Effector CD4-positive, alpha-beta T cell (primary cell): ENCODE measurements around the gene RAD50.
A peak's percentile ranks its signal among the peaks of the same experiment; 100 is the strongest.
"Not testable (repeated sequence)": the region's sequence is repeated elsewhere in the genome, so short reads cannot be mapped to it uniquely, and the experiment has no call there.

Source experiments
- DNase-seq: peaks from one replicate; pipeline ENCODE4 v3.0.0-alpha.2; 2020
- total RNA-seq: gene quantifications from one replicate; lab custom pipeline; 2026; lab: John Stamatoyannopoulos, UW

Gene RAD50
- total RNA-seq, result 5.4 reads per million, percentile 21 among the genes with 10 or more reads in this experiment

DNA sequence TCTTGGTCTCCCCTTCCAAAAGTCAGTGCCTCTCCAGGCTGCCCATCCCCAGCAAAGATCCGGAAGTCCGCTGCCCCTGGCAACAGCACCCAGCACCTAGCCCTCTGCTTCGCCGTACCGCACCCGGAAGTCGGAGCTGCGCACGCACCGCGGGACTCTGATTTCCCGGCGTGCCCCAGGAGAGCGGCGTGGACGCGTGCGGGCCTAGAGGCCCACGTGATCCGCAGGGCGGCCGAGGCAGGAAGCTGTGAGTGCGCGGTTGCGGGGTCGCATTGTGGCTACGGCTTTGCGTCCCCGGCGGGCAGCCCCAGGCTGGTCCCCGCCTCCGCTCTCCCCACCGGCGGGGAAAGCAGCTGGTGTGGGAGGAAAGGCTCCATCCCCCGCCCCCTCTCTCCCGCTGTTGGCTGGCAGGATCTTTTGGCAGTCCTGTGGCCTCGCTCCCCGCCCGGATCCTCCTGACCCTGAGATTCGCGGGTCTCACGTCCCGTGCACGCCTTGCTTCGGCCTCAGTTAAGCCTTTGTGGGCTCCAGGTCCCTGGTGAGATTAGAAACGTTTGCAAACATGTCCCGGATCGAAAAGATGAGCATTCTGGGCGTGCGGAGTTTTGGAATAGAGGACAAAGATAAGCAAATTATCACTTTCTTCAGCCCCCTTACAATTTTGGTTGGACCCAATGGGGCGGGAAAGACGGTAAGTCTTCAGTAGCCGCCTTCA is at the start of gene RAD50:
TSS of gene RAD50 (plus strand) at position 215 of the 715 bp plus-strand sequence. CDS start at position 563, 348 bp downstream.
- DNase-seq, result peak; percentile 84

DNA sequence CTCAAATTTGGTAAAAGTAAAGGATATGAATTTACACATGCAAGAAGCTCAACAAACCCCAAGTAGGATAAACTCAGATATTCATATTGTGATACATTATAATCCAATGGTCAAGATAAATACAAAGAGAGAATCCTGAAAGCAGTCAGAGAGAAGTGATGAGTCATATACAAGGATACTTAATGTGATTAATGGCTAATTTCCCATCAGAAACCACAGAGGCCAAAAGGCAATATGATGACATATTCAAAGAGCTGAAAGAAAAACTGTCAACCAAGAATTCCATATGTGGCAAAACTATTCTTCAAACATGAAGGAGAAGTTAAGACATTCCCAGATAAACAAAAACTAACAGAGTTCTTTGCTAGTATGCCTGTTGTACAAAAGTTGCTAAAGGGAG is 46.7 kb upstream of the RAD50 start:
- DNase-seq, result no peak

DNA sequence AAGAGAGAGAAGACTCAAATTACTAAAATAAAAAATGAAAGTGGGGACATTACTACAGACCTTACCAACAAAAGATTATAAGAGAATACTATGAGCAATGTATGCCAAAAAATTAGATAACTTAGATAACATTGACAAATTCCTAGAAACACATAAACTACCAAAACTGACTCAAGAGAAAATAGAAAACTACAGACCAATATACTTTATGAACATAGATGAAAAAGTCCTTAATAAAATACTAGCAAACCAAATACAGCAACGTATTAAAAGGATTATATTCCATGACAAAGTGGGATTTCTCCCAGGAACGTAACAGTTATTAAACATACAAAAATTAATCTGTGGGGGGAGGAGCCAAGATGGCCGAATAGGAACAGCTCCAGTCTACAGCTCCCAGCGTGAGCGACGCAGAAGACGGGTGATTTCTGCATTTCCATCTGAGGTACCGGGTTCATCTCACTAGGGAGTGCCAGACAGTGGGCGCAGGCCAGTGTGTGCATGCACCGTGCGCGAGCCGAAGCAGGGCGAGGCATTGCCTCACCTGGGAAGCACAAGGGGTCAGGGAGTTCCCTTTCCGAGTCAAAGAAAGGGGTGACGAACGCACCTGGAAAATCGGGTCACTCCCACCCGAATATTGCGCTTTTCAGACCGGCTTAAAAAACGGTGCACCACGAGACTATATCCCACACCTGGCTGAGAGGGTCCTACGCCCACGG is 43.0 kb upstream of the RAD50 start:
- not testable (repeated sequence) for DNase-seq

DNA sequence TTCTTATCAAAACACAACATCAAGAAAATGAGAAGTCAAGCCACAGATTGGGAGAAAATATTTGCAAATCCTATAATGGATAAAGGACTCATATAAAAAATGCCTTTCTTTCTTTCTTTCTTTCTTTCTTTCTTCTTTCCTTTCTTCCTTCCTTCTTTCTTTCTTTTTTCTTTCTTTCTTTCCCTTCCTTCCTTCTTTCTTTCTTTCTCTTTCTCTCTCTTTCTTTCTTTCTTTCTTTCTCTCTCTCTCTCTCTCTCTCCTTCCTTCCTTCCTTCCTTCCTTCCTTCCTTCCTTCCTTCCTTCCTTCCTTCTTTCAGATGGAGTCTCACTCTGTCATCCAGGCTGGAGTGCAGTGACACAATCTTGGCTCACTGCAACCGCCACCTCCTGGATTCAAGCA is 34.7 kb upstream of the RAD50 start:
- DNase-seq, result not testable (repeated sequence)

DNA sequence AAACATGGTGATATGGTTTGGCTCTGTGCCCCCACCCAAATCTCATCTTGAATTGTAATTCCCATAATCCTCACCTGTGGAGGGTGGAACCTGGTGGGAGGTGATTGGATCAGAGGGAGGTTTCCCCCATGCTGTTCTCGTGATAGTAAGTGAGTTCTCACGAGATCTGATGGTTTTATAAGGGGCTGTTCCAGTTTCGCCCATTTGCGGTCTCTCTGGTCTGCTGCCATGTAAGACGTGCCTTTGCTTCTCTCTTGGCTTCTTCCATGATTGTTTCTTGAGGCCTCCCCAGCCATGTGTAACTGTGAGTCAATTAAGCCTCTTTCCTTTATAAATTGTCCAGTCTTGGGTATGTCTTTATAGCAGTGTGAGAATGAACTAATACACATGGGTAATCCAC is 31.9 kb upstream of the RAD50 start:
- DNase-seq, result not testable (repeated sequence)

DNA sequence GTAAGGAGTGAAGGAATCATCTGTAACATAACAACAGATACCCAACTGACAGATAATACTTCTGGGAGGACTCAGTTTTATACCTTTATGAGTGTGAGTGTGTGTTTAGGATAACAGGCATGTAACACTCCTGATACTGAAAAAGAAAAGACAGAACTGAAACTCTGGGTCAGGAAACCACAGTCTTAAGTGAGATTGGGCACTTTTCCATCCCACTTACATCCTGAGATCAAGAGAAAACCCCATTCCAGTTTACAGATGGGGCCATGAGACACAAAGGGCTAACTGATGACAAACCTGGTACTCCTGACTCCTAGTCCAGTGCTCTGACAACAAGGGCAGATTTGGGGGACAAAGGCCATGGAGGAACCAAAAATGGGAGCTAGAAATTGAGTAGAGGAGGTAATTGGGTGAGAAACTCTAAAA is 31.5 kb upstream of the RAD50 start:
- DNase-seq, result no peak

DNA sequence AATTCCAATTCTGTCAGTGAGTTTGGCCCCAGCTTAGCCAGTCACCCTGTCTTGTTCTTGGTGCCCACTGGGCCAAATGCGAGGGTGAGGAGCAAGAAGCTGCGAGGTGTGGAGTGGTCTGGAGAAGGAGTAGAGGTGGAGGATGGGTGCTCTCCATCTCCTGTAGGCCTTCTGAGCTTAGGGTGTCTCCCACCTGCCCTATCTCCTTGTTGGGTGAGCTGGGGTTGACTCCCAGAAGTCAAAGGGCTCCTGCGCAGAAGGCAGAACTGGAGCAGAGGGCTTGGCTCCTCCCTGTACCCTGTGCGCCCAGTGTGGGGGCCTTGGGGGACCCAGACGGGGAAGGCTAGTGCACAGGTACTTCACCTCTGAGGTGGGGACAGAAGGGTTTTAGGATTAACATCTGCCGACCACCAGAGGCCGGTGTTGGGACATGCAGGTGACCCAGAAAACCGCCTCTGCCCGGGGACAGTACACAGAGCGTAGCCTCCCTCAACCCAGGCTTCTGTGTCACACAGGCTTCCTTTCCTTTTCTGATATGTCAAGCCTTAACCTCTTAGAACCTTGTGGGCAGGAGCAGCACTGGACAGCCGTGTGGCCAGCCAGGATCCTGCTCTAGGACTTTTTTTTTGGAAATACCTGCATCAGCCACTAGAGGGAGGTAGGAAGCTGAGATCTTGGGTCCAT is 30.3 kb upstream of the RAD50 start:
- peak; percentile 8 for DNase-seq

DNA sequence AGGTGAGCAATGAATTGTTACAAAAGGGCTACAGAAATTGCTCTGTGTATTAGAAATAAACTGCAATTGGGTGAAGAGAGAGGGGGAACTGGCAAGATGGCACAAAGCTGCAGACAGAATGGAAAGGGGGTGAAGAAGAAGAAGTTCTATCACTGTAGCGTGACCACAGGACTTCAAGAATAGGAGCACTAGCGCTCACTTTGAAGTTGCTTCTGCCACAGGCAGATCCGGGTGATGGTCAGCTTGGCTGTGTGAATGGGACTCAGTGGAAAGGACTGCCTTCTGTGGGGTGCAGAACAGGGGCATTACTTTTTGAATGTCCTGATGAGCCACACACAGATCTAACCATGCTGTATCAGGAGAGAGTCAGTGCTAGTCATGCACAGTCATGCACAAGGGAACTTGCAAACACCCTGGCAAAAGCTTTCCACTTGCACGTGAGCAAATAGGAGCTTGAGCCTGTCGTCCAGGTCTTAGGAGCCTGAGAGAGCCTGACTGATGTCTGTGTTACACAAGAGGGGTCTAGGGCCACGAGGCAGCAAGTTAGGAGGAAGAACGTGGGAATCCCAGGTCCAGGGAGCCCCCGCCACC is 29.7 kb upstream of the RAD50 start:
- DNase-seq, result no peak

DNA sequence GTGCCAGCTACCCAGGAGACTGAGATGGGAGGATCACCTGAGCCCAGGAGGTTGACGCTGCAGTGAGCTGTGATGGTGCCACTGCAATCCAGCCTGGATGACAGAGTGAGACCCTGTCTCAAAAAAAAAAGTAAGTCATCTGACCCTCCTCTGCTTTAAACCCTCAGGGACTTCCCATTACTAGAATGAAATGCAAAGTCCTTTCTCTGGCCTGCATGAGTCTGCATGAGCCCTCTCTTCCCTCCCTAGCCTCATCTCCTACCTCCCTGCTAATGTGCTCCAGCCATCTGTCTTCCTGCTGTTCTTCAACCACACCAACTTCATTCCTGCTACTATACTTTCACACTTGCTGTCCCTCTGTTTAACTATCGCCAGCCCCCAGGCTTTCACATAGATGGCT is 28.8 kb upstream of the RAD50 start:
- no peak for DNase-seq

DNA sequence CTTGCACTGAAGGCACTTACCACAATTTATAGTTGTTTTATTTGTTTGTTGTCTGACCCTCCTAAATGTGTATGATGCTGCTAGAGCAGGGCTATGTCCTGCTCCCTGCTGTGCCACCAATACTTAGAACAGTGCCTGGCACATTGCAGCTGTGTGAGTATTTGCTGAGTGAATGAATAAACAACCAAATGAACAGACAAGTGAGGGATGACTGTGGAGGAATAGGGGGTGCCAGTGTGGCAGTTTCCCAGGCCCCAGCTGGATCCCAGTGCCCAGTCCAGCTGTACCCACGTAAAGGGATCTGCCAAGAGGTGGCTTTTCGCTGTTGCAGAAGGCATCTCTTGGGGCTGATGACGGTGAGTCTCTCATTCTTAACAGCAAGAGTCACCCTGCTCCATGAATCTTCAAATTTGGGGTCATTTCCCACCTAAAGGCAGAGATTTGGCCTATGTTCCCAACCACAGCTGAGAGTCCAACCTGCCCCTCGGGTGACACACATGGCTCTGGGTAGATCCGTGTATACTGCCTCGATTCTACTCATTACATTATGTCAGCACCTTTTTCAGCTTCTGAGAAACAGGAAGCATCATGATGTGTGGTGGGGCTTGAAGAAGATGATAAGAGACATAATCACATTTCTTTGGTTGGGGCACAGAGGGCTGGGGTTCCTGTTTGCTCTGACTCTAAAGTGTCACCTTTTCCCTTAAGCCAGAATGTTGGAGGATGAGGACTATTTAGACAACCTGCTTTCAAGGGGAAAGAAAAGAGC is 27.7 kb upstream of the RAD50 start:
- DNase-seq, result no peak

DNA sequence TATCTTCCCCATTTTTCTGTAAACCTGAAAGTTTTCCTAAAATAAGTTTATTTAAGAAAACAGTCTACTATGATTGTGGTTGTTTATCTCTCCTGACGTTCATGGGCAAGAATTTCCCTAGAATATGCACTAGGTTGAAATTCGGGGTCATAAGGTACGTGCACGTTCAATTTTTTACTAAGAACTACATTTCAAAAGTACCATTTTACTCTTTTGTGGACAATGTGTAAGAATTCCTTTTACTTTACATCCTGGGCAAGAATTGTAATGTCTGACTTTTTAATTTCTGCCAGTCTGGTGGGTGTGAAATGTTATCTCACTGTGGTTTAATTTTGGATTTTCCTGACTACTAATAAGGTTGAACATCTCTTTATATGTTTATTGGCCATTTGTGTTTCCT is 25.8 kb upstream of the RAD50 start:
- no peak for DNase-seq

DNA sequence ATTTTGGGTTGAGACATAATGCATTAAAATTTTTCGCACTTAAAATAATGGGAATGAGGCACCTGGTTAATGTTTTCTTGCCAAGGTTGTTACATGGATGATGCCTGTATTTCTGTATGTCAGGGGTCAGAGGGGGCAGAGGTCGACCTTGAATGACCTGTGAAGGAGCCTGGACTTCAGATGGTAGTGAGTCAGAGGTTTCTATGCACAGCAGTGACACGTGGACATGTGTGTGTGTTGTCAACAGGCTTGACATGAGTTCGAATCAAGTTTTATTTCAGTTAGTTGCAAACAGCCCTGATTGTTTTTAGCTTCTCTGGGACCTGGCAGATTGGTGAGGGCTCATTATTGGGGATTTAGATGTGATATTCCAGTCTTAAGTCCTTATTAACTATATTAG is 17.1 kb upstream of the RAD50 start:
- DNase-seq, result no peak

DNA sequence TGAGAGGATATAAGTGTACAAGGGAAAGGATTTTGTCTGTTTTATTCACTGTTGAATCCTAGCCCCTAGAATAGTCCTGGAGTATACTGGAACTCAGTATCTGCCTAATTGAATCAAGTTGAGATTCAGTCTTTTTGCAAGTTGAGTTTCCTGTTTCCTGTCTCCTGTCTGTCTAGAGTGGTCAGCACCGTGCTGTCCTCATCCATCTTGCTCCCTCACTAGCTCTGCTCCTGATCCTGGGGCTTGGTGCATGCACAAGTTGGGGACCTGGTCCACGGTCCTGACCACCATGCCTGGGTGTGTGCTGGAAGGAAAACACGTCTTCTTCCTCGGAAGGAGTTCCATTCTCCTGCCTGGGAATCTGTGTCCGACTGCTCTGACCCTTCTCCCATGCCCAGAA is 16.6 kb upstream of the RAD50 start:
- DNase-seq, result no peak

DNA sequence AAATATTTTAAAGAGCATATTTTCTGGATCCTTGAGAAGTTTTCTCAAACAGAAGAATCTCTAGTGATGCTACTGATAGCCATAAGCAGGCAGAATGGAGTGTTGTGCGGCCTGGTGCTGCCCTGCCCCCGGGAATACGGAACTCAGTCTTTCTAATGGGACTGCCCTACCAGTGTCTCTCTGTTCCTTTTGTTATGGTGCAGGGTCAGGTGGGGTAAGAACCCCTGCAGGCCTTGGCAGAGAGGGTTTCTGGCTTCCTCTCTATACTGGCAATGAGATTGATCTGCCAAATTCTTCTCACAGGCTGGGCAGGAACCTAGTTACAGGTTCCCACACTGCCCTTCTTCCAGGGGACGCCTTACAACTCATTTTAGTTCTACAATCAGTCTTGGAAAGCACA is 16.0 kb upstream of the RAD50 start:
- no peak for DNase-seq

DNA sequence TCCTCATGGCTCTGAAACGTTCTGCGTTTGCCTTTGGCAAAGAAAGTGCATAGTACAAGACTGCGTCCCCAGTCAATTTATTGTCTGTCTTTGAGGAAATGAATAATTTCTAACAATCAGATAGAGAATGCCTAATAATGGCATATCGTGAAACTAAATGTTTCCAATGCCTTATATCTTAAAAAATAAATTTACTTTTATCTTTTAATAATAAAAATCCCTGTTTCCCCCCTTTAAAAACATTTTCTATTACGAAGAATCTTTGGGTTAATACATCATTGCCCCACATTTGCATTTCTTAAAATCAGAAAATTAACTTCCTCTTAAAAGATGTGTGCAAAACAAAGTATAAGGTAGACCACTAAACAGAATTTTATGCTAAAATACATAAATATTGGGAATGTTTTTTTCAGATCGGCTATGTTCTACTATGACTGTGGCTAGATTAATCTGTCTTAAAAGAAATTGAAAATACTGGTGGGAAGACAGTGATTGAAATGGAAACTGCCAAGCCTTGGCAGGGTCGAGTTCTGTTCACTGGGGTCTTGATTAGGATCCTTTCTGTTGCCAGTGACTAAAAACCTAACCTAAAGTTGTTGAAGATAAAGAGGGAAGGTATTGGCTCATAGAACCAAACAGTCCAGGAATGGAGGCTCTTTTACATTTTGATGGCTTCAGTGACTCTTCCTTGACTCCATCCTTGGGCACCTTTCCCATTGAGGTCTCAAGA is 13.1 kb upstream of the RAD50 start, which contains the start of gene IL5:
TSS of gene IL5 (minus strand) at position 51 of the 730 bp plus-strand sequence. CDS start at position 7, 44 bp downstream.
- DNase-seq, result no peak

DNA sequence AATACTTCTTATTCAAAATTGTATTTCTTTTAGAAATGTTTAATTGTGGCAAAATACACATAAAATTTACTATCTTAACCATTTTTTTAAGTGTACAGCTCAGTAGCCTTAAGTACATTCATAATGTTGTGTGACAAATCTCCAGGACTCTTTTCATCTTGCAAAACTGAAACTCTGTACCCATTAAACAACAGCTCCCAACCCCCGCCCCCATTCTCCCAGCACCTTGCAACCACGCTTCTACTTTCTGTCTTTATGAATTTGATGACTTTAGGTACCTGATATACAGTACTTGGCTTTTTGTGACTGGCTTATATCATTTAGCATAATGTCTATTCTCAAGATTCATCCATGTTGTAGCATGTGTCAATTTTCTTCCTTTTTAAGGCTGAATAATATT is 10.7 kb upstream of the RAD50 start:
- no peak for DNase-seq

DNA sequence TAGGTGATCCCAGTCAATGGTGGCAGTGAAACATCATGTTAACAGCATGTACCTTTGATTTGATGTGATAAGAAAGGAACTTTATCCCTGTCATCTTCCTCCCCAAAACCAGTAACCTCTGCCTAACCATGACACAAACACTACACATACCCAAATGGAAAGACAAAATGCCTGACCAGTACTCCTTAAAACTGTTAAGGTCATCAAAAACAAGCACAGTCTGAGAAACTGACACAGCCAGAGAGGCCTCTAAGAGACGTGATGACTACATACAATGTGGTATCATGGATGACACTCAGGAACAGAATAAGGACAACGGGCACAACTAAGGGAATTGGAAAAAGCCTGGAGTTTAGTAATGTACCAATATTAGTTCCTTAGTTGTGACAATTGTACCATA is 9.5 kb upstream of the RAD50 start:
- DNase-seq, result no peak

DNA sequence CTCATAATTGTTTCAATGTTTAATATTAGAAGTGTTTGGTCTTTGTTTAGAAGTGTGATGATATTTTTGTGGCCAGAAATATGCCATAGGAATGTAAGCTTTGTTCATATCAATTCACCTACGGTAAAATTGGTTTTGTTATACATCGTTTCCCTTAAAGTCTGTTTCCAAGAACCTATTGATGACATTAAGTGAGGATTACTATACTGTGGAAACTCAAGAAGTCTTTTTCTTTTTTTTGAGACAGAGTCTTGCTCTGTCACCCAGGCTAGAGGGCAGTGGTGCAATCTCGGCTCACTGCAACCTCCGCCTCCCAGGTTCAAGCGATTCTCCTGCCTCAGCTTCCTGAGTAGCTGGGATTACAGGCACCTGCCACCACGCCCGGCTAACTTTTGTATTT is 7.9 kb upstream of the RAD50 start:
- DNase-seq, result not testable (repeated sequence)

DNA sequence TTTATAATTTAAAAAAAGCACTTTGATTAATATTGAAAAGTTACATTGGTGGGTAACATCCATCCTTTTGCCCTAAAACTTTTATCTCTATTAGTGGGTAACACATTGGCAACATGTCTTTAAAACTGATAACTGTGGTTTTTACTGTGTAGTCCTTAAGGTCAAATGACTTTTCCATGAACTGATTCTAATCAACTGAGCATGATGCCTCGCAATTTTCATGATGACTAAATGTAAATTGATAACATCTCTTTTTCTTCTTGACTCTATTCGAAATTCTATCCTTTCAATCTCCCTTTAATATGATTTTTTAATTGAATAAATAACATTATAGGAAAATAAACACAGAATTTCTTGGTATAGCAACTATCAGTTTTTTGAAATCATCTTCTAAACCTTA is 7.2 kb upstream of the RAD50 start:
- no peak for DNase-seq

DNA sequence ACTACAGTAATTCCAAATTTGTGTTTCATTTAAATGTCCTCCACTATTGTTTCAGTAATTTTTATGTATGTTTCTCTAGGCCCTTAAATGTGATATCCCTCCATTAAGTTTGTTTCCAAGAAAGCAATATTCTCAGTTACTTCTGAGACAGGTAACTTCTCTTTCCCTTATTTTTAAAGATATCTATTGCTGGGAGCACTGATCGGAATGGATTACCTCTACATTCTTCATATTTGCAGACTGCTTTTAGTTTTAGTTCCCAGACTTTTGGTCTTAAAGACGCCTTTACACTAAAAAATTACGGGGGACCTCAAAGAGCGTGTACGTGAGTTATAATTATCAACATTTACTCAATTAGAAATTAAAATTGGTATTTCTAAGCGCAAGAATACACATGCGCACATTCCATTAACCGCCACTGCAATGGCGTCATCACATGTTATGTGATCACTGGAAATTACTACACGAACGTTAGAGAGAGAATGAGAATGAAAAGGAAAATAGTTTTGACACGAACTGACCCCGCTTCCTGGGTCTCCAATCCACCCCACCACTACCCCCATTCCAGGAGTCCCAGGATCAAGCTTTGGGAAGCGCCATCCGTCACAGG is 519 bp upstream of the RAD50 start:
- DNase-seq, result peak; percentile 2

DNA sequence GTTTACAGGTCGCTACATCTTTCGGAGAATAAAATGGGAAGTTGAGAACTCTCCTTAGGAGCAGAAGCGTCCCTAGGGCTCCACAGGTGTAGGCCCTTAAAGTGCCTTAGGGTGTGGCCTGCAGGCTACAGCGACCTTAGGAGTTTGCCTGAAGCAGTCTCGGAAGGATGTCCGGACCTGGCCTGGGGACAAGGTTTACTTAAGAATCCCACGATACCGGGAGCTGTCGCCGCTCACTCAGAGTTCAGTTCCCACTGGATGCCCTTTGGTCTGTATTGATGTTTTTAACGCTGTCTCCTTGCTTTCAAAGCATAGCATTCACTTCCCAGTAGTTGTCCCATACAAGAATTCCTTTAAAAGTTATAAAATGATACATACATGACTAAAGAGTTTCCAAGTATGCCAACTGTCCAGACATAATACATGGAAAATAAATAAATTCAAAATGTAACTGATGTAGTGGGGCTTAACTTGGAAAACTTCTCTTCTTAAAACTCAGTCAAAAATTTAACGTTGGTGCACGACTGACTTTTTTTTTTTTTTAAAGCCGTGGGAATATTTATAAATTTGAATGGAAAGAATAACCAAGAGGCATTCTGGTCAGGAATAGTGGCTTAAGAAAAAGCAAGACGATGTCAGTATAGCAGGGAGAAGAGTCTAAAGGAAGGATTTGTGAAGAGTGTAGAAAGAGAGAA is 848 bp downstream of the RAD50 start:
- peak; percentile 9 for DNase-seq
